CD8-positive, alpha-beta memory T cell (primary cell): ENCODE measurements around the gene MYH9. TPM values are rescaled to one million over a fixed set of nuclear protein-coding genes. Genes with fewer than 3 reads are reported as not detected.

Source experiments
- CTCF ChIA-PET: fragments of 350-600 bp; sonication (Branson Sonifier 250); formaldehyde crosslinking; loops from one replicate; lab custom pipeline; 2021; ENCODE audit warnings: antibody characterized with exemption; lab: Charles Lee
- POLR2A ChIA-PET: fragments of 350-600 bp; sonication (Branson Sonifier 250); formaldehyde crosslinking; loops from one replicate; lab custom pipeline; 2021; ENCODE audit warnings: antibody characterized with exemption; lab: Charles Lee
- DNase-seq, 5 donors: peaks; one replicate each; pipeline versions ENCODE4 v3.0.0 to v3.0.0-alpha.2; 2020 to 2022; ENCODE audit warnings: mixed read lengths in 1 of 5
- H3K27ac ChIP-seq: one replicate; pipeline ENCODE4 v1.7.0; 2013; ENCODE audit warnings: low read depth, mild to moderate bottlenecking, low read length, moderate library complexity
- H3K27me3 ChIP-seq: 2 replicates; pipeline ENCODE4 v1.7.0; 2013; ENCODE audit warnings: low read length, mild to moderate bottlenecking; ENCODE audit not compliant: insufficient read depth, poor library complexity, severe bottlenecking
- H3K36me3 ChIP-seq: 2 replicates; pipeline ENCODE4 v1.7.0; 2013; ENCODE audit warnings: mild to moderate bottlenecking, low read length, moderate library complexity; ENCODE audit not compliant: insufficient read depth
- H3K4me1 ChIP-seq: 2 replicates; pipeline ENCODE4 v1.7.0; 2013; ENCODE audit warnings: mild to moderate bottlenecking, low read length, moderate library complexity; ENCODE audit not compliant: insufficient read depth
- H3K4me3 ChIP-seq: 2 replicates; pipeline ENCODE4 v1.7.0; 2013; ENCODE audit warnings: mild to moderate bottlenecking, low read length
- H3K9me3 ChIP-seq: 2 replicates; pipeline ENCODE4 v1.7.0; 2013; ENCODE audit warnings: mild to moderate bottlenecking, low read length
- H3K27ac Mint-ChIP-seq, 8 donors: one replicate each; pipeline ENCODE4 v1.8.0; 2020 to 2021; ENCODE audit warnings: mixed read lengths in 8 of 8, mild to moderate bottlenecking in 6 of 8, inconsistent platforms in 3 of 8, moderate library complexity in 3 of 8
- H3K27me3 Mint-ChIP-seq, 2 donors: one replicate each; pipeline ENCODE4 v1.8.0; 2020 to 2021; ENCODE audit warnings: mixed read lengths in 2 of 2, mild to moderate bottlenecking in 1 of 2, moderate library complexity in 1 of 2
- H3K36me3 Mint-ChIP-seq, 3 donors: one replicate each; pipeline ENCODE4 v1.8.0; 2020 to 2021; ENCODE audit warnings: mixed read lengths in 3 of 3, inconsistent platforms in 1 of 3, mild to moderate bottlenecking in 1 of 3
- H3K4me1 Mint-ChIP-seq, 3 donors: one replicate each; pipeline ENCODE4 v1.8.0; 2020 to 2021; ENCODE audit warnings: mixed read lengths in 3 of 3, inconsistent platforms in 1 of 3, mild to moderate bottlenecking in 1 of 3
- H3K4me3 Mint-ChIP-seq, 7 donors: one replicate each; pipeline ENCODE4 v1.8.0; 2020 to 2021; ENCODE audit warnings: mixed read lengths in 7 of 7, mild to moderate bottlenecking in 6 of 7, moderate library complexity in 4 of 7, inconsistent platforms in 2 of 7
- H3K9me3 Mint-ChIP-seq, 5 donors: one replicate each; pipeline ENCODE4 v1.8.0; 2020 to 2022; ENCODE audit warnings: mixed read lengths in 5 of 5, mild to moderate bottlenecking in 3 of 5, moderate library complexity in 2 of 5, inconsistent platforms in 1 of 5
- polyA plus RNA-seq: library from polyadenylated mRNA; unstranded; fragments of 300-500 nt; fragmentation: Illumina TruSeq; gene quantifications from one replicate; pipeline ENCODE4 v1.2.3, GENCODE V29; 2021
- total RNA-seq, 2 experiments: library from RNA; stranded (reverse); gene quantifications; one replicate each; pipeline ENCODE4 v1.2.3, GENCODE V29; 2021

MYH9 gene
- total and polyA plus RNA-seq, 3 experiments from 2014 or later: 425 to 684 (median 680) TPM

- ChIA-PET POLR2A (interaction anchor here (0.7 to 1.1 kb wide), 4 partner anchors 9 to 90 kb away, joined by 3 to 5 read pairs (median 4); no protein-coding TSS in a partner anchor), CTCF (interaction anchor here (0.7 to 2.7 kb wide), 8 partner anchors 10 to 198 kb away, joined by 3 to 11 read pairs (median 4); partner anchors contain the start of gene APOL2)
- Mint-ChIP-seq H3K27ac (peak overlapping the region; percentile 63 to 98 (median 92)), H3K4me1 (peaks cover 49 to 64% (median 57%) of the 10 kb centered on the region in 3 donors), H3K27me3 (peaks cover 0 to 8% of the 10 kb centered on the region in 2 donors), H3K4me3 (peak overlapping the region in 3 of 7 donors; percentile 41 to 83 (median 53)), H3K36me3 (peaks cover 20 to 89% (median 35%) of the 10 kb centered on the region in 3 donors), H3K9me3 (peaks cover 0 to 4% (median 0%) of the 10 kb centered on the region in 5 donors)
- Histone ChIP-seq H3K9me3 (no peaks in the 10 kb centered on the region), H3K27ac (no peak overlapping the region), H3K27me3 (no peaks in the 10 kb centered on the region), H3K4me1 (peaks cover 40% of the 10 kb centered on the region), H3K36me3 (peaks cover 75% of the 10 kb centered on the region), H3K4me3 (no peak overlapping the region)
- peak in 1 of 5 donors; percentile 42 for DNase-seq
Measured at GRCh38 chr22:36288571-36289405, 99.0 kb downstream of the MYH9 start.

- CTCF ChIA-PET: interaction anchor here (0.7 to 3.6 kb wide), 8 partner anchors 10 to 199 kb away, joined by 3 to 17 read pairs (median 4); partner anchors contain the start of gene APOL2
- H3K4me1 ChIP-seq: peaks cover 40% of the 10 kb centered on the region
Measured at GRCh38 chr22:36287881-36288515, 99.8 kb downstream of the MYH9 start.

DNA sequence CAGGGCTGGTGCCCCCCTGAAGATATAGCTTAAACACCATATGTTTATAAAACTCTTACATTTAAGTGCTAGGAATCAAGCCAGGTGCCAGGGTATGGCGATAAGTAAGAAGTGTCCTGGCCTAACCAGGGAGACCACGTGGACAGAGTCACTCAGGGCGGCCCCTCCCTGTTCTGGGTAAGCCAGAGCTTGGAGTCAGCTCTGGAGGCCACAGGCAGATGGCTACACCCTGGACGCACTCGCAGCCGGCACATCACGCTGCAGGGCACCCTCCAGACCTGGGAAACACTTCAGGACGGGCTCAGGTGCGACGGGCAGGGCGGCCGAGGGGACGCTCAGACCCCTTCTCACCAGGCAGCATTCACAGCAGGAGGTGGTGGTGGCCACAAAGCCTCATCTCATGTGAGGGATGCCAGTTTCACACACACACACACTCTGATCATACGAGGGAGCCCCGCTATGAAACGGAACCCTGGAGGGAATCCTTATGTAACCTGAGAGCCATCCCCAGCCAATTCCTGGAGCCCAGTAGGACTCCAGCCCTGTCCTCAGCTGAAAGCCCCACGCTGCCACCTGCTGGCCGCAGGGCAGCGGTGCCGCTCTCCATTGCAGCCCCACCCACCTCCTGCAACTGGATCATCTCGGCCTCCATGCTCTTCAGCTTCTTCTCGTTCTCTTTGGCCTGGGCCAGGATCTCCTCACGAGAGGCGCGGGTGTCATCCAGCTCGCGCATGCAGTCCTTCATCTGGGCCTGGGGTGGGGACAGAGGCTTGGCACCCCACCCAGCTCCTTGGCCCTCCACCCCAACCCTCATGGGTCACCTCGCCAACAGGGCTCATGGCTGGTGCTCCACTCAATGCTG, 101.4 kb downstream of the MYH9 start:
- CTCF ChIA-PET: interaction anchor here (0.8 to 3.6 kb wide), 9 partner anchors 10 to 102 kb away, joined by 3 to 17 read pairs (median 3); partner anchors contain the start of genes APOL2 and MYH9
- Mint-ChIP-seq H3K36me3 (peaks cover 16 to 92% (median 29%) of the 10 kb centered on the region in 3 donors), H3K4me1 (peaks cover 35 to 48% (median 43%) of the 10 kb centered on the region in 3 donors), H3K27me3 (peaks cover 0 to 8% of the 10 kb centered on the region in 2 donors), H3K9me3 (peaks cover 0 to 4% (median 0%) of the 10 kb centered on the region in 5 donors), H3K27ac (peak overlapping the region; percentile 44 to 97 (median 88)), H3K4me3 (peak overlapping the region in 3 of 7 donors; percentile 11 to 52 (median 43))
- Histone ChIP-seq H3K9me3 (no peaks in the 10 kb centered on the region), H3K27ac (no peak overlapping the region), H3K36me3 (peaks cover 72% of the 10 kb centered on the region), H3K4me1 (peaks cover 35% of the 10 kb centered on the region), H3K27me3 (no peaks in the 10 kb centered on the region), H3K4me3 (no peak overlapping the region)
- DNase-seq: peak; percentile 58 to 75 (median 61)
- POLR2A ChIA-PET: interaction anchor here (0.5 to 1.0 kb wide), 4 partner anchors 9 to 79 kb away, joined by 3 to 4 read pairs (median 3); partner anchors contain the start of gene APOL1

More at GRCh38 chr22:36287881-36288515, 99.8 kb downstream of the MYH9 start:
- H3K4me3 ChIP-seq: no peak overlapping the region
- peak overlapping the region in 2 of 7 donors; percentile 25 to 41 for H3K4me3 Mint-ChIP-seq
- peaks cover 0 to 4% (median 0%) of the 10 kb centered on the region in 5 donors for H3K9me3 Mint-ChIP-seq
- H3K27ac ChIP-seq: no peak overlapping the region
- H3K27me3 Mint-ChIP-seq: peaks cover 0 to 8% of the 10 kb centered on the region in 2 donors
- H3K27me3 ChIP-seq: no peaks in the 10 kb centered on the region
- H3K36me3 Mint-ChIP-seq: peaks cover 20 to 90% (median 39%) of the 10 kb centered on the region in 3 donors
- peaks cover 76% of the 10 kb centered on the region for H3K36me3 ChIP-seq
- no peaks in the 10 kb centered on the region for H3K9me3 ChIP-seq
- H3K4me1 Mint-ChIP-seq: peaks cover 49 to 61% (median 54%) of the 10 kb centered on the region in 3 donors
- DNase-seq: peak in 1 of 5 donors; percentile 35
- peak overlapping the region in 7 of 8 donors; percentile 44 to 95 (median 82) for H3K27ac Mint-ChIP-seq
- POLR2A ChIA-PET: interaction anchor here (1.0 kb wide), 1 partner anchor 10 kb away, joined by 5 read pairs; no protein-coding TSS in a partner anchor

DNA sequence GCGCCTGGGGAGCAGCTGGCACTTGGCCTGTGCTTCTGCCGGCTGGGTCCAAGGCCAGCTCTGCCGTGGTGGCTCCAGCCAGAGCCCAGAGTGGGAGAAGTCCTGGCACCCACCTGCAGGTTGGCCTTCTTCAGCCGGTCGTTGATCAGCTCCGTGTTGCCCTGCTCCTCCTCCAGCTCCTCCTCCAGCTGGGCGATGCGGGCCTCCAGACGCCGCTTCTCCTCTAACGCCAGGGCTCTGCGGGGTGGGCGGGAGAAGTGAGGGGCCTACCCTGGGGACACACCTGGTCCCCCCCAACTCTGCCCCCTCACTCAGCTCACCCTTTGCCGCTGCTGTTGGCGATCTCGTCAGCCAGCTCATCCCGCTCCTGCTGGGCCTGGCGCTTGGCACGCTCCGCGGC, 102.2 kb downstream of the MYH9 start:
- Histone ChIP-seq H3K27me3 (no peaks in the 10 kb centered on the region), H3K27ac (no peak overlapping the region), H3K4me1 (peaks cover 35% of the 10 kb centered on the region), H3K9me3 (no peaks in the 10 kb centered on the region), H3K36me3 (peaks cover 76% of the 10 kb centered on the region), H3K4me3 (no peak overlapping the region)
- Mint-ChIP-seq H3K4me3 (no peak overlapping the region), H3K9me3 (peaks cover 0 to 4% (median 0%) of the 10 kb centered on the region in 5 donors), H3K4me1 (peaks cover 33 to 46% (median 46%) of the 10 kb centered on the region in 3 donors), H3K36me3 (peaks cover 17 to 93% (median 31%) of the 10 kb centered on the region in 3 donors), H3K27ac (peak overlapping the region in 2 of 8 donors; percentile 75 to 77), H3K27me3 (peaks cover 0 to 8% of the 10 kb centered on the region in 2 donors)
- CTCF ChIA-PET: interaction anchor here (1.0 to 3.6 kb wide), 5 partner anchors 9 to 46 kb away, joined by 3 to 17 read pairs (median 11); partner anchors contain the start of gene APOL2
- POLR2A ChIA-PET: interaction anchor here (0.9 kb wide), 1 partner anchor 46 kb away, joined by 3 read pairs; no protein-coding TSS in a partner anchor
- DNase-seq: no peak

DNA sequence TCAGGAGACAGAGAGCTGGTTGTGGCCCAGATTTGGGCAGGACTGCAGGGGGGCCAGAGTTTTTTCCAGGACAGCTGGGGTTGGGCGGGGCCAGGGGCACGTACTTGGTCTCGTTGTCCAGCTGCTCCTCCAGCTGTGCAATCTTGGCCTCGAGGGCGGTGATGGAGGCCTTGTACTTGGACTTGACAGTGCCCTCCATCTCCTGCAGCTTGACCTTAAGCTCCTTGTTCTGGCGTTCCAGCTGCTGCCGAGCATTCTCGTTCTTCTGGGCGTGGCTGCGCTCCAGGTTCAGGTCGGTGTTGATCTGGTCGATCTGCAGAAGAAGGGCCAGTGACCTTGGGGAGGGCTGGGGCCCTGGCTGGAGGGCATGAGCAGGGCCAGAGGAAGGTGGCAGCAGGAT, 102.8 kb downstream of the MYH9 start:
- Histone ChIP-seq H3K4me3 (no peak overlapping the region), H3K27ac (no peak overlapping the region), H3K27me3 (no peaks in the 10 kb centered on the region), H3K4me1 (peaks cover 34% of the 10 kb centered on the region), H3K36me3 (peaks cover 76% of the 10 kb centered on the region), H3K9me3 (no peaks in the 10 kb centered on the region)
- no peak overlapping the region for H3K4me3 Mint-ChIP-seq
- no peak for DNase-seq
- H3K4me1 Mint-ChIP-seq: peaks cover 31 to 42% (median 41%) of the 10 kb centered on the region in 3 donors
- peaks cover 16 to 92% (median 31%) of the 10 kb centered on the region in 3 donors for H3K36me3 Mint-ChIP-seq
- peaks cover 0 to 8% of the 10 kb centered on the region in 2 donors for H3K27me3 Mint-ChIP-seq
- ChIA-PET POLR2A (interaction anchor here (0.9 kb wide), 1 partner anchor 46 kb away, joined by 3 read pairs; no protein-coding TSS in a partner anchor), CTCF (interaction anchor here (3.6 kb wide), 1 partner anchor 9 kb away, joined by 17 read pairs; no protein-coding TSS in a partner anchor)
- H3K9me3 Mint-ChIP-seq: peaks cover 0 to 4% (median 0%) of the 10 kb centered on the region in 5 donors
- peak overlapping the region in 1 of 8 donors; percentile 77 for H3K27ac Mint-ChIP-seq

DNA sequence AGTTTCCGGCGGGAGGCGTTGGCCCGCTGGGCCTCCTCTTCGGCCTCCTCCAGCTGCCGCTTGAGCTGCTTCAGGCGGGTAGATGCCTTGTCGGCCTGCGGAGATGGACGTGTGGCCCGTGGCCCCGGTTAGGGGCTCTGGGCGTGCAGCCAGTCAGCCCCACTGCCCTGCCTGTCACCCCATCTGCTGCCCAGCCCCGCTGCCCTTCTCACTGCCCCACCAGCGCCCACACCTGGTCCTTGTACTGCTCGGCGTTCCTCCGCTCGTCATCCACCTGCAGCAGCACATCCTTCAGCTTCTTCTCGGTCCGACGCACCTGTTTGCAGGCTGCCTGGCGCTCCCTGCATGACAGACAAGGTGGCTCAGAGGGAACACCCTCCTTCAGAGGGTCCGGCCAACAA, 103.6 kb downstream of the MYH9 start:
- Mint-ChIP-seq H3K36me3 (peaks cover 11 to 89% (median 26%) of the 10 kb centered on the region in 3 donors), H3K27me3 (peaks cover 0 to 6% of the 10 kb centered on the region in 2 donors)
- POLR2A ChIA-PET: interaction anchor here (0.6 kb wide), 1 partner anchor 198 kb away, joined by 6 read pairs; no protein-coding TSS in a partner anchor

More for the DNA sequence above, 103.6 kb downstream of the MYH9 start:
- peaks cover 22 to 34% (median 32%) of the 10 kb centered on the region in 3 donors for H3K4me1 Mint-ChIP-seq
- H3K36me3 ChIP-seq: peaks cover 70% of the 10 kb centered on the region
- no peak for DNase-seq
- no peak overlapping the region for H3K27ac ChIP-seq
- CTCF ChIA-PET: interaction anchor here (1.8 kb wide), 1 partner anchor 18 kb away, joined by 5 read pairs; no protein-coding TSS in a partner anchor
- H3K4me3 Mint-ChIP-seq: peak overlapping the region in 1 of 7 donors; percentile 22
- peak overlapping the region in 4 of 8 donors; percentile 43 to 77 (median 63) for H3K27ac Mint-ChIP-seq
- H3K27me3 ChIP-seq: no peaks in the 10 kb centered on the region
- H3K9me3 ChIP-seq: no peaks in the 10 kb centered on the region
- peaks cover 0 to 2% (median 0%) of the 10 kb centered on the region in 5 donors for H3K9me3 Mint-ChIP-seq
- H3K4me1 ChIP-seq: peaks cover 26% of the 10 kb centered on the region
- no peak overlapping the region for H3K4me3 ChIP-seq
